Left renal pelvis (tissue), 4 donors: ENCODE data around the gene JPH4. TPM values are rescaled to one million over a fixed set of nuclear protein-coding genes. Genes with fewer than 3 reads are reported as not detected.
"Not testable (repeated sequence)": the region's sequence is repeated elsewhere in the genome, so short reads cannot be mapped to it uniquely, and the experiment has no call there.

ENCODE experiments used
- DNase-seq, 4 donors: peaks; one replicate each; pipeline ENCODE4 v3.0.0-alpha.2; 2013; ENCODE audit warnings: low read depth in 4 of 4, low spot score in 3 of 4
- polyA plus RNA-seq, 4 donors: library from polyadenylated mRNA; unstranded; fragments of 120-200 nt; gene quantifications; one replicate each; pipeline ENCODE4 v1.2.1, GENCODE V29; 2013; ENCODE audit not compliant: insufficient read length in 4 of 4

Gene JPH4
- polyA plus RNA-seq, 4 donors: 9.5 to 18.9 (median 11.1) TPM

DNA sequence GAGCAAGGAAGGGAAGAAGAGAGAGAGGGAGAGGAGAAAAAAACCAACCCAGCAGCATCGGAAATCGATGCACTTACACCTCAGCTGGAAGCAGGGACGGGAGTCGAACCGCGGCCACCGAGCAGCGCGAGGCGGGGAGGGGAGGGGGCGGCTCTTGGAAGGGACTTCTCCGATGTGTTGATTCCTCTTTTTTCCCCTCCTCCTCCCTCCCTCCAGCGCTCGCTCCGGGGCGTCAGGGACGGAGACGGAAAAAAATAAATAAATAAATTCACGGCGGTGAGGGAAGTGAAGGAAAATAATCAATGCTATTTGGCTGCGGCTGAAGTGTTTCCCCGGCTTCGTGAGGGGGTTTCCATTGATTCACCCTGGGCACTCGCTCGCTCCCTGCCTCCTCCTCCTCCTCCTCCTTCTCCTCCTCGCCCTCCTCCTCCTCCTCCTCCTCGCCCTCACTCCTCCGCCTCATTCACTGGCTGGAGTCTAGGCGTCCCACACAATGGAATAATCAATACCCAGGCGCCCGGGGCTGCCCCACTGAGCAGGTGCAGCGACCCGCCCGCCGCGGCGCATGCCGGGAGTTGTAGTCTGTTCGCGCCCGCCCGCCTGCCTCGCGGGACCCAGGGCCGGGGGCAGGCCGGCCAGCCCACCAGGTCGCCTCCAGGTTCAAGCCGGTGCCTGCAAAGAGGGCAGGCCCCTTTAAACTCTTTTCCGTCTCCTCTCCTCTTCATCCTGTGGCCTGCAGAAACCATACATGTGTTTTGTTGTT lies 27.1 kb downstream of the JPH4 start, which contains the start of gene ZFHX2:
Gene ZFHX2, minus strand, starts transcription at position 500 of the 763 bp plus-strand sequence. CDS start 16,440 bp downstream, outside the sequence.
- no peak for DNase-seq

DNA sequence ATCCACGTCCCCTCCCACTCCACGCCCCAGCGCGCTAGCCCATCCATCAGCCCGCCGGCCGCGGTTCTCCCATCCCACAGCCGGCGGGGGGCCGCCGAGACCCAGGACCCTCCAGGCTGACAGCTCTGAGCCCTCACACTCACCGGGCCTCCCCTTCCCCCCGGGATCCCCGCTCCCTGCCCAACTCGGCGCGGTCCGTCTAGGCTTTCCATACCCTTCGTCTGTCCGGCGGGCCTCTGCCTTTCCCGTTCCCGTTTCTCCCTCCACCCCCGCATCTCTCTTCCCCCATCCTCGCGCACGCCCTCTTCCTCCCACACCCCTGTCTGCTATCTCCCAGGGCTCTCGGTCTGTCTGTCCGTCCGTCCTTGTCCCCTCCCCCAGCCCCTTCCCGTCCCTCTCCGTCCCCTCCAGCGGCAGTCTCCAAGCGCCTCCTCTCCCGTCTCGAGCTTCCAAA lies 27.8 kb downstream of the JPH4 start:
- no peak for DNase-seq

DNA sequence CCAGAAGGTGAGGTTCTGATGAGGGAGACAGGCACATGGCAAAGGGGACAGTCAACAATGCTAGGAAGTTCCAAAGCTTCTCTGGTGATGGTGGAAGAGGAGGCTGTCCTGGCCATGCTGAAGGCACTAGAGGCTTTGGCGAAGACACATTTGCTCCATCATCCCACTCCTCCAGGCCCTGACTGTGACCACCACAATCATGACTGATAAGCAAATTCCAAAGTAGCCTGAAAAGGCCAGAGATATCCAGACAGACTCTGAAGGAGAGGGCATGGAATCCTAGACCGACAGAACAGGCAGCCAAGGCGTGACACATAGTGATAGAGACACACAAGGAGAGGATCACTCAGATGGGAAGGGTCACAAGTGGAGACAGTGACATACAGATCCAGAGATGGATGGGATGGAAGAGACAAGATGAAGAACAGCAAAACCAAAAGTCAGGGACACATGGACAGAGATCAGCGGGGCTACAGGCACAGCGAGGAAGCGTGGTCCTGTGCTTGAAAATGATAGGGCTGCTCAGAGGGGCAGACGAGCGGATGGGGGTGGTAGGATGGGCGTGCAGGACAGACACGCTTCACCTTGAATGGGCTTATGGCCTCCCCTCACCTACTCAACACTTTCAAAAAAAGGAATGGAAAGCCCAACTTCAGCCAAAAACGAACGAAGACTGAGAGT lies 28.3 kb downstream of the JPH4 start:
- no peak for DNase-seq

DNA sequence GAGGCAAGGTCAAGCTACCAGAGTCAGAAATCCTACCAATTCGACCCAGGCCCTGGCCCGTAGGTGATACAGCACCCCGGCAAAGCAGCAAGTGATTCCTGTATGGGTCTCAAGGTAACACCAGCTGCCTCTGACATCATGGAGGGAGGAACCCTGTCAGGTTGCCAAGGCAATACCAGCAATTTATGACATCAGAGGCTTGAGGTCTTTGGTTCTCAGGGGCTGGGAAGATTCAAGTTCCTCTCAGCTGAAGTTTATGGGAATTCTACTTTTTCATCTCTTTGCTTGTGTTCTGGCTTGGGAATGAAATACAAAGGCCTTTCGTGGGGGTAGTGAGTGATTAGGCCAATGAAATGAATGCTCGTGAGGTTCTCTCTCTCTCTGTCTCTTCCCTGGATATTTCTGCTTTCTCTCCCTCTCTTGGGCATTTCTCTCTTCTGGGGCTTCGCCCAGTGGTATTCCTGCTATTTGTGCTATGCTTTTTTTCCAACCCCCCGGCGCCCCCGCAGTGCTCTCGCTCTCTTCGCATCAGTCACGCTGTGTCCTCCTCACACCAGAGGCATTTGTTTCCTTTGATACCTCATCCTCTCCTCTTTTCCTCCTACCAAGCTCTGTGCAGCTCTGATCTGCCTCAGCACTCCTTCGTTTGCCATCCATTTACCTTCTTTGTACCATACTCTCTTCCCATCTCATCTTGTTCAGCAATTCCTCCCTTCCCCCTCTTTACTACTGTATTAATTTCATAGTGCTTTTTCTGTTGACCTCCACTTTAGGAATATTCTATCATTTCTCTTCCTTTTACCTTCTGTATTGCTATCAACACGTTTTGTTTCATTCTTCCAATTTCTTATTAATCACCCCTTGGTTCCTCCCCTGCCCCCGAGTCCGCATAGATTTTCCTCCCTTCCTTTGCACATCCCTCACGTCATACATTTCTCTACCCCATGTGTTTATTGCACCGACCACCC lies 30.0 kb downstream of the JPH4 start:
- no peak for DNase-seq

DNA sequence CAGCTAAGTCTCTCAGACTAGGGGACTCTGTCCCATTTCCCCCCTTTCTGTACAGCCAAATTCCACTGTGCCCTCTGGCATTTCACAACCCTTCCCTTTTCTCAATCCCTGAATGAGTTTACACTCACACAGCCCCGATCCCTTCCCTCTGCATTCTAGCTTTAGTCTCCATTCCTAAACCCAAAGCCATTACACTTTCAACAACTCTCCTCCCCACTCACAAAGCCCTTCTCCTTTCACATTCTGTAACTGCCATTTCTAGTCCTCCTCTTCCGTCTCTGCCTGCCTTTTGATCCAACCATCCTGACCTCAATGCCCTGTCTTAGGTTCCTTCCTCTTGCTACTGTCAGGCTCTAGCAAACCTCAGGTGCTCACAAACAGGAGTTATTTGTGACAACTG lies 30.7 kb downstream of the JPH4 start:
- no peak for DNase-seq

DNA sequence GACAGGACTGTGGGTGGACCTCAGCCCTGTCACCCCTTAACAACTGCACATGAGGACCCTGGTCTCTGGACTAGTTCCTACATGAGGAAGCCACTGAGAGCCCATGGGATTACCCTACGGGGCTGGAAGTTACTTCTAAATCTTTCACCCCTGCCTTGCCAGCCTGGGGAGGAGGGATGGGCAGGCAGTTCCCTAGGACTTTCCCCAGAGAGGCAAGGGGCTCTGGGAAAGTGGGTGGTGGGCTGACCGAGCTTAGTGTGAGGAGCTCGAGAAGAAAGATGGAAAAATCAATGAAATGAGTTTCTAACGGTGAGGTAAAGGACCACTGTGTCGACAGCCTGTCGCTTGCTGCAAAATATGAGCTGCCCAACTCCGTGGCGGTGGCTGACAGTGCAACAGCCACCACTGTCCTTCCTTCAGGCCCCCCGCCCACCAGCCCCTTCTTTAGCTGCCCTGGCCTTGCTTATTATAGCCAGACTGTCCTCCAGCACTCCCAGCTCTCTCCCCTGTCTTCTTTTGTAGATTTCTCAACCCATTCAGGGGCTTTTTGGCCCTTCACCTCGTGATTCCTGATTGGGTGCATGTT lies 32.0 kb downstream of the JPH4 start:
- DNase-seq: no peak

DNA sequence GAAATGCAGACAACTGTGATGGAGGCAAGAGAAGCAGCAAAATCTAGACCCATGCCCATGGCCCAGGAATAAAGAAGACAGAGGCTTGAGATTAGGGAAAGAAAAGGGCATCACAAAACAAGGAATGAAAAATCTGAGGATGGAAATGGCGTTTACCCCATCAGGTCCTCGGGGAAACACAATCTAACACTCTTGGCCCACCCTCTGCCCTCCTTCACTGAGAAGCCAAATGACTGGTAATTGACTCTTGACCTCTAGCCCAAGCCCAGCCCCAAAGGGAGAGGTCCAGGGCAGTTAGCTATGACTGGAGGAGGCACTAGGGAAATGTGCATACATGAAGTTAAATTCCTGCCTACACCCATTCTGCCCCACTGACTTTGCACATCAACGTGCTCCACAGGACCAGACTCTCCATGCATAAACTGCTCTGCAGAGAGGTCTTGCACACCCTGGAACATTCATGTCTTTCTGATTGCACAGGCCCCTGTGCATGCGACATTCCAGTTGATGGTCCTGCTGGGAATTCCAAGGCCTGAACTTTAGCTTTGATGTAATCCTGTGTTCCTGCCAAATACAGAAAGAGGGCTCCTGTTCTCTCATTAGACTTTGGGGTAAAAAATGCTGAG lies 32.7 kb downstream of the JPH4 start:
- DNase-seq: no peak

DNA sequence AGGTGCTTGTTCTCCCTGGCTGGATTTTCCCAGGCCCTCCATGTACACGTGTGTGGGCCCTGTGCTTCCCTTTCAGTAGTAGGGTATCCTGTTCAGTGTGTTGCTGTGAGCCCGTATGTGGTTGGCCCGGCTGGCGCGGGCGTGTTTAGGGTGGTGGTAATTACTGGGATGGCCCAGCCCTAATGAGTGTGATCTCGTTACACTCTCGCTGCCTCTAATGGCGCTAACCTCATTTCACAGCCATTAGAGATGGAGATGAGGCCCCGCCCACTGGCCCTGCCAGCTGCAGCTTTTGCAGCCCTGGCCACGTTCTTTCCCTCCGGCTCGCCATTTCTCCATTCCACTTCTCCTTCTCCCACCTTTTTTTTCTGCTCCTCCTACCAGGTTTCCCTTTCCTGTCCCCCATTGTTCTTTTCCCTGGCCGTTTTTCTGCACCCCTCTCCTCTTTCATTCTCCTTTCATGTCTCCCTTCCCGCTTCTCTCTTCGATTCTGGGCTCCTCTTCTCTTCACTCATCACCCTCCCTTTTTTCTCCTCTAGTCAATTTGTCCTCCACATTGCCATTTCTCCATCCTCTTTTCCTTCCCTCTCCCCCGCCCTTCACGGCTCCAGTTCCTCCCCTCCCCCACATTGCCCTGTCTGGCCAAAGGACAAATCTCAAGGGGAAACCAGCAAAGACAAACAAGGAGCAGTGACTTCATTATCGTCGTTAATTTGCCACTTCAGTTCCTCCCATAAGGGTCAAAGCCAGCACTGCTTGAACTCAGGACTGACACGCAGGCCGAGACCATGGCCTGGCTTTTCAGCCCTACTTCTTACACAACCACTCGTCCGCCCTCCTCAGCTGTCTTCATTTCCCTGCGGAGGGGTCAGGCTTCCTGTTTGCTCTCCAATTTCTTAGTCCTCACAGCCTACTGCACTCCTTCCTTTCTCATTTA lies 33.8 kb downstream of the JPH4 start:
- DNase-seq: no peak

DNA sequence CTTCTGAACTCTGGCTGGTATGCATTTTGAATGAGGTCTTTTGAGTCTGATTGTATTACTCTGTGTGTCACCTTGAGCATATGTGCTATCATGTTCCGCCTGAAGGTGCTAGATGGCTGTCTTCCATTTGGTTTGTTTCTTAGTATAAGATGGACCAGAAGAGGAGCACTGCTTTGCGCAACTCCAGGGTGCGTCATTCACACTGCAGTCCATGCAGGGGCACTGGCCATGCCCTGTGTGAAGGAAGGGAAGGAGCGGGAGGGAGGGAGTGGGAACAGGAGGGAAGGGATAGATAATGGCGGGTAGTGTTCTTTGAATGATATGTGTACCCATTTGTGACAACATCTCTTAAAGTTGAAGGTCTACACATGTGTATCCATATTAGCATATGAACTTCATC lies 35.2 kb downstream of the JPH4 start:
- no peak for DNase-seq

DNA sequence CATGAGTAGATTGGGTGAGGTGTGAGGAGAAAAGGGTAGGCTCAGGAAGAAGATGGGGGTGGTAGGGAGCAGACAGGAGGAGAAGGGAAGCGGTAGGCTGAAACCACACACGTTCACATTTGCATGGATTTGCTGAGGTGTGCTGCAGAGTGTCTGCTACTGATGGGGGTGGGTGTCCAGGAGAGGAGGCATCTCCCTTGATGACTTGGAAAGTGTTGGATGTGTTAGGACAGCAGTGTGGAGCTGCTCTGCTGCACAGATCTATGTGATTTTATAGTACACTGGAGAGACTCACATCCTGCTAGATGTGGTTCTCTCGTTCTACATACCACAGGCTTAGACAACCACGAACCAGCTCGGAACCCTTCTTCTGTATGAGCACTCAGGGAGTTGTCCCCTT lies 36.3 kb downstream of the JPH4 start:
- DNase-seq: no peak

DNA sequence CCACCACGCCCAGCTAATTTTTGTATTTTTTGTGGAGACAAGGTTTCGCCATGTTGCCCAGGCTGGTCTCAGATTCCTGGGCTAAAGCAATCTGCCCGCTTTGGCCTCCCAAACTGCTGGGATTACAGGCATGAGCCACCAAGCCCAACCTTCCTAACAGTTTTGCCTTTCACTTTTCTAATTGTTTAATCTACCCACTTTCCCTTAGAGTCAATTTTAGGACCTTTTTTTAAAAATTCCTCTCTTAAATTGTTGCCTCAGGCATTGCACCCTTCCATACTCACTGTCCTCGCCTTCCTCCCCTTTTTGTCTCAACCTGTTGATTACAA lies 38.5 kb downstream of the JPH4 start:
- no peak for DNase-seq

DNA sequence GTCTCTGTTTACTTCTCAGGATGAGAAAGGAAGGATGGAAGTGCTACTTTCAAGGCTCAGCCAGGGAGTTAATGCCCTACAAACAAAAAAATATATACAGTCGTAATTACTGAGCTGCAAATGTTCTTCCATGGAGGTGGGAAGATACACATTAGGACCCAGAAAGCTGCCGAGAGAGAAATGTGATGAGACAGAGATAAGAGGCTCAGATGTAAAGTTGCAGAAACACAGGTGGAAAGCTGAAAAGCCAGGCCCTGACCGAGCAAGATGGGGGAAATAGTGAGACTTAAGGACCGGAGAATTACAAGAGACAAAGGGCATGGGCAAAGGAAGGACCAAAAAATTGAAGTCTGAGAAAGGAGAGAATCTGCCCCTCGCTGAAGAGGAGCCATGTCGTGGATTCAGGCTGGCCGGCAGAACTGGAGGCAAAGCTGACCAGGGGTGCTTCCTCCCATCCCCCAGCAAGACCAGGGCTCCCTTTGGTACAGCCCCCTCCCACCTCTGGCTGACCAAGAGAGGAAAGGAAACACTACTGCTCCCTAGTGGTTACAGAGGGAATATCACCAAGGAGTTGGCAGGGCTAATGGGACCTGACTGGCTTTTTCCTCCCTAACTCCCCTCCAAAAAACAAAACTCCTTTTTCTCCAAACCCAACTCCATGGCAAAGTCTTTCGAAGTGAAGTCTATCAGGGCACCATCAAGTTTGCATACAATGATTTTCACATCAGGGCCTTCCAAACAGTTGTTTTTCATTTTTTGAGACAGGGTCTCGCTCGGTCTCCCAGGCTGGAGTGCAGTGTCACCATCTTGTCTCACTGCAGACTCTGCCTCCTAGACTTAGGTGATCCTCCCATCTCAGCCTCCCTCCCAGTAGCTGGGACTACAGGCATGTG lies 39.1 kb downstream of the JPH4 start:
- DNase-seq: peak in 1 of 4 donors; percentile 59

DNA sequence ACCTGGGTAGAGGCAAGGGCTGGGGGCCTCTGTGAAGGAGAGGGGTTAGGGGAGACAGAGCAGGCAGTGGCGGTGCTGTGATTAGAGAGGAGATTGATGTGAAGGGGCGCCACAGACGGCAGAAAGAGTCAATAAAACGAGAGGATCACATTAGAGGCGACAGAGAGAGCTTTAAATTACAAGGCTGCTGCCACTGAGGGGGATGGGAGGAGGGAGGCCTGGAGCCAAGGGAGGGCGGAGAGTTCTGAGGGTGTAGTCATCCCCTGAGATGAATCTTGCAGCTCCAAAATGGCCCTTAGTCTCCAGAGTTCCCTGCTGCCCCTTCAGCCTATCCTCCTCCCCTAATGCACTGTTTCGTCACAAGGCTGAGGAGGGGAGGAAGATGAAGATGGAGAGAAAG lies 39.8 kb downstream of the JPH4 start:
- DNase-seq: no peak

DNA sequence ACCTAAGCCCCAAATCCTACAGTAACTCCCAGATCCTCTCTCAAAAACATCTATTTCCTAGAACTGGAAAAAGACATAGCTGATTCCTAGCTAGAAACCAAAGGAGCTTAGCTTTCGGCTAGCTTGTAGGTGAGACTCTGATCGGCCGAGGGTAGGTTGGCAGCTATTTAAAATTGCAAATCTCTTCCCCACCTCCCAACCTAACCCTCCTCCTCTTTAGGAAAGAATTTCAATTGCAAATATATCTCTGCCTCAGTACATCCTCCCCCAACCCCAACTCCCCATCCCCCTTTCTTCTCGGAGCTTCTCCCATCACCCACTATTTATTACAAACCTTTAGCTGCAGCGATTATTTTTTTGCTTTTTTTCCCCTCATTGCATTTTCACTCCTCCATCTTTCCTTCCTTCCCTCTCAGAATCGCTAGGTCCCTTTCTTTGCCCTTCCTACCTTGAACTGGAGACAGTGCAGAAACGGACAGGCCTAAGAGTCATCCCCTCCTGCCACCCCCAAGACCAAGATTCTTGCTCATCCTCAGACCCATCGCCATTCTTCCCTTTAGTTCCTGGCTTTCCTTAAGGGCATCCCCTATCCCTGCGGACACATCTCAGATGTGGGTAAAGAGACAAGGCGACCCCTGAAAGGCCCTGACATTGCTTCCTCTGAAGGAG lies 40.4 kb downstream of the JPH4 start:
- no peak for DNase-seq

DNA sequence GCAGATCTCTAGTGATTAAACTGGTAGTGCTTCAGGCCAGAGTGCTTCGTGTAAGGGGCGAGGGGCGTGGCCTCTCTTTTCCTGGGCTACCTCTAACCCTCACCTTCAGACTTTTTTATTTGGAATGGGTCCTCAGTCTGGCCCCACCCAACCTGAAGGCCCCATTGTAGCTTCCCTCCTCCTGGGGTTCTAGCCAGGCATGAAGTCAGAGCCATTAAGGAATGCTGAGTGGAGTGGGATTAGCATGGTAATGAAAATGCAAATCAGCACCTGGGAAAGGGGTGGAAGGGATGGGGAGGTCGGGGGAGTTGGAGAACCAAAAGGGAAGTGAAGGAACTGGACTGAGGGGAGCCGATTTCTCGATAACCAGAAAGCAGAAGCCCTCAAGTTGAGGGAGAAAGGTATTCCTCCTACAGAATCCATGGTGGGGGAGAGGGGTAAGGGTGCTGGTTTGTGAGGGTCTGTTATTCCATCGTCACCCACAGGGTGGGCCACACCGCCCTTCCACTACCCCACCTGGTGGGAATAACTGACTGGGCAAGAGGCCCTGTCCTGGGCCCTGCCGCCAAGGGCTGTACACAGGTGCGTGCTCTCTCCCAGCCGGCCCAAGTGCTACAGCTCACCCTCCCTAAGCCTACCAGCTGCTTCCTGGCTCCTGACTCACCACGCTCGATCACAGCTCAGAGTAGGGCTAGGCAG lies 41.1 kb downstream of the JPH4 start:
- no peak for DNase-seq

DNA sequence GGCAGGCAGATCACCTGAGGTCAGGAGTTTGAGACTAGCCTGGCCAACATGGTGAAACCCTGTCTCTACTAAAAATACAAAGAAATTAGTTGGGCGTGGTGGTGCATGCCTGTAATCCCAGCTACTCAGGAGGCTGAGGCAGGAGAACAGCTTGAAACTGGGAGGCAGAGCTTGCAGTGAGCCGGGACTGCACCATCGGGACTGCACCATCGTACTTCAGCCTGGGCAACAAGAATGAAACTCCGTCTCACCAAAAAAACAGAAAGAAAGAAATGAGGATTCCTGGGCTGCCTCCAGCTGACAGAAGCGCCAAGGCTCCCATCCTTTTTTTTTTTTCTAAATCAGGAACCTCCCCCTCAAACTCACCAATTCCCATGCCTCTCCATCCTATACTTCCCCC lies 41.7 kb downstream of the JPH4 start:
- not testable (repeated sequence) for DNase-seq

DNA sequence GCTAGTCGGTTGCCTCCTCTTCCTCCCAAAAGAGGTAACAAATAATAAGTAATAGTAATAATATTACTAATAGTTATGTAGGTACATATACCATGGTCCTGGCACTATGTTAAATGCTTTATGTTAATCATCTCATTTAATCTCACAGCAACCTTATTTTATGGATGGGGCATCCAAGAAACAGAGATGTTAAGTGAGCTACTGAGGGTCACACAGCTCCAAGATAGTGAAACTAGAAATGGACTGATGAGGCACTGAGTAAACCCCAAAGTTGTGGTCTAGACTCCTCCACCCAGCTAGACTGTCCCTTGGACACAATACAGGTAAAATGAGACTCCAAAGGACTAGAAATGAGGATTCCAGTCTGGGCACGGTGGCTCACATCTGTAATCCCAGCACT lies 42.1 kb downstream of the JPH4 start:
- no peak for DNase-seq
